Stomach (tissue), 9 donors: ENCODE measurements around the gene CAVIN1. TPM values are rescaled to one million over a fixed set of nuclear protein-coding genes. Genes with fewer than 3 reads are reported as not detected.
A peak's percentile ranks its signal among the peaks of the same experiment; 100 is the strongest.

Source experiments
- DNase-seq, 2 donors: peaks; one replicate each; pipeline versions ENCODE4 v3.0.0 to v3.0.0-alpha.2; 2013 to 2019
- H3K27ac ChIP-seq, 5 donors: fragments of 200-600 bp in 4 of 5; sonication (generic) in 4 of 5; one replicate each; pipeline ENCODE4 v1.5.1; 2013 to 2019; ENCODE audit warnings: mild to moderate bottlenecking in 1 of 5, moderate library complexity in 1 of 5
- H3K27me3 ChIP-seq, 3 donors: fragments of 200-600 bp; sonication (generic); one replicate each; pipeline ENCODE4 v1.5.1; 2017 to 2019; ENCODE audit warnings: mixed run types in 1 of 3
- H3K36me3 ChIP-seq, 4 donors: fragments of 200-600 bp; sonication (generic); 1 replicate in 3 of 4; 2 replicates in 1 of 4; pipeline ENCODE4 v1.5.1; 2016 to 2019
- H3K4me1 ChIP-seq, 4 donors: fragments of 200-600 bp; sonication (generic); one replicate each; pipeline ENCODE4 v1.5.1; 2016 to 2019
- H3K4me3 ChIP-seq, 4 donors: fragments of 200-600 bp; sonication (generic) in 3 of 4; one replicate each; pipeline ENCODE4 v1.5.1; 2016 to 2019; ENCODE audit warnings: mild to moderate bottlenecking in 1 of 4
- H3K9me3 ChIP-seq, 4 donors: fragments of 200-600 bp; sonication (generic); one replicate each; pipeline ENCODE4 v1.5.1; 2016 to 2019
- CTCF ChIP-seq, 7 experiments: fragments of 450-650 bp in 4 of 7; fragments of 200-600 bp in 3 of 7; sonication (generic) in 3 of 7; IDR thresholded peaks; one replicate each; pipeline ENCODE4 v1.5.1; 2016 to 2019; ENCODE audit warnings: antibody characterized with exemption in 7 of 7, control low read depth in 2 of 7, mild to moderate bottlenecking in 1 of 7
- EP300 ChIP-seq: sonication (generic); formaldehyde crosslinking; IDR thresholded peaks from one replicate; pipeline ENCODE4 v1.6.1; 2017; ENCODE audit warnings: antibody characterized with exemption
- POLR2A ChIP-seq, 4 donors: fragments of 450-650 bp; IDR thresholded peaks; one replicate each; pipeline ENCODE4 v1.6.1; 2016; ENCODE audit warnings: antibody characterized with exemption in 4 of 4, control low read depth in 2 of 4, mild to moderate bottlenecking in 1 of 4, moderate library complexity in 1 of 4
- POLR2AphosphoS5 ChIP-seq, 3 donors: sonication (generic); formaldehyde crosslinking; IDR thresholded peaks; one replicate each; pipeline ENCODE4 v1.6.1; 2016; ENCODE audit warnings: antibody characterized with exemption in 3 of 3
- whole genome bisulfite sequencing, 5 donors: extraction: QIAGEN DNeasy Blood & Tissue Kit in 3 of 5; methylation state at CpG; one replicate each; pipeline versions ENCODE4 v1.1.5 to v1.1.7; 2013 to 2018; 5-methylcytosine and 5-hydroxymethylcytosine counted together
- intact Hi-C: fragments of 100-400 bp; cut with DNase I; formaldehyde crosslinking; loops from one replicate; pipeline ENCODE4 v1.15.1; 2023; ENCODE audit warnings: low total_unique reads
- polyA plus RNA-seq, 3 donors: library from polyadenylated mRNA; stranded (reverse); fragments of 200-250 nt; gene quantifications; one replicate each; pipeline ENCODE4 v1.2.3, GENCODE V29; 2013
- total RNA-seq, 5 donors: library from RNA; depleted of rRNA; stranded (reverse); fragments of >200 nt; gene quantifications; one replicate each; pipeline versions ENCODE4 v1.1.0 to v1.2.3, GENCODE V29; 2014 to 2016
- donor health status: healthy with polysubstance abuse.
- donor health status: Bipolar disorder and iron deficiency.
- donor health status: healthy.

The CAVIN1 gene
- total and polyA plus RNA-seq, 8 donors: 61.2 to 244 (median 102) TPM

GRCh38 chr17:42460371-42460770, 37.3 kb upstream of the CAVIN1 start:
- no peak for DNase-seq
- peaks cover 5 to 45% (median 40%) of the 10 kb centered on the region in 4 donors for H3K36me3 ChIP-seq
- intact Hi-C loops: no loop called here
- TF ChIP-seq POLR2AphosphoS5 (IDR thresholded peaks at IDR 0.05) (no peak), CTCF (IDR thresholded peaks at IDR 0.05) (no peak), EP300 (no peak), POLR2A (IDR thresholded peaks at IDR 0.05) (no peak)
- H3K4me3 ChIP-seq: peak overlapping the region; percentile 62 to 76 (median 70)
- no peaks in the 10 kb centered on the region for H3K27me3 ChIP-seq
- H3K27ac ChIP-seq: peak overlapping the region in 4 of 5 donors; percentile 95 to 97 (median 96)
- H3K9me3 ChIP-seq: no peaks in the 10 kb centered on the region
- peaks cover 21 to 81% (median 52%) of the 10 kb centered on the region in 4 donors for H3K4me1 ChIP-seq
- WGBS, 5 donors: 68 to 94% (median 79%) methylated on average over 1 of the region's 1 CpG

- H3K27ac ChIP-seq: peak overlapping the region; percentile 95 to 97 (median 96)
- WGBS, 5 donors: 6 to 8% (median 7%) methylated on average over 6 of the region's 6 CpGs
These were observed 36.8 kb upstream of the CAVIN1 start for GRCh38 chr17:42459801-42460281.

GRCh38 chr17:42459256-42459800, 36.3 kb upstream of the CAVIN1 start:
- peak; percentile 40 to 81 for DNase-seq
- peak in 1 of 7 experiments; percentile 9 for TF ChIP-seq CTCF (IDR thresholded peaks at IDR 0.05)
- no peak for TF ChIP-seq POLR2A (IDR thresholded peaks at IDR 0.05)
- intact Hi-C loops: no loop called here
- Histone ChIP-seq H3K27ac (peak overlapping the region; percentile 95 to 97 (median 96)), H3K27me3 (no peaks in the 10 kb centered on the region), H3K36me3 (peaks cover 5 to 35% (median 30%) of the 10 kb centered on the region in 4 donors), H3K4me1 (peaks cover 21 to 77% (median 50%) of the 10 kb centered on the region in 4 donors), H3K9me3 (no peaks in the 10 kb centered on the region), H3K4me3 (peak overlapping the region; percentile 62 to 76 (median 70))
- WGBS, 5 donors: 3 to 8% (median 5%) methylated on average over 11 of the region's 11 CpGs

More at GRCh38 chr17:42459801-42460281, 36.8 kb upstream of the CAVIN1 start:
- H3K27me3 ChIP-seq: no peaks in the 10 kb centered on the region
- no peaks in the 10 kb centered on the region for H3K9me3 ChIP-seq
- peak in 1 of 2 donors; percentile 69 for DNase-seq
- H3K4me3 ChIP-seq: peak overlapping the region; percentile 62 to 76 (median 70)
- H3K4me1 ChIP-seq: peaks cover 21 to 81% (median 52%) of the 10 kb centered on the region in 4 donors
- TF ChIP-seq POLR2A (IDR thresholded peaks at IDR 0.05) (no peak), EP300 (no peak), POLR2AphosphoS5 (IDR thresholded peaks at IDR 0.05) (no peak), CTCF (IDR thresholded peaks at IDR 0.05) (no peak)
- intact Hi-C loops: no loop called here
- H3K36me3 ChIP-seq: peaks cover 5 to 40% (median 35%) of the 10 kb centered on the region in 4 donors

GRCh38 chr17:42458497-42459255, 35.6 kb upstream of the CAVIN1 start, which contains the start of gene ATP6V0A1:
TSS of gene ATP6V0A1 (plus strand) at chr17:42458878. CDS start at chr17:42460895, 2,017 bp downstream.
- no peaks in the 10 kb centered on the region for H3K9me3 ChIP-seq
- peak within 1 kb of the TSS; percentile 62 to 76 (median 70) for H3K4me3 ChIP-seq
- TF ChIP-seq POLR2AphosphoS5 (IDR thresholded peaks at IDR 0.05) (peak; percentile 76 to 94 (median 88)), POLR2A (IDR thresholded peaks at IDR 0.05) (peak in 2 of 4 donors; percentile 37 to 60), CTCF (IDR thresholded peaks at IDR 0.05) (no peak)
- intact Hi-C loops: no loop called here
- peaks cover 21 to 70% (median 46%) of the 10 kb centered on the region in 4 donors for H3K4me1 ChIP-seq
- WGBS, 5 donors: 0 to 2% (median 1%) methylated on average over 25 to 45 of the region's 45 CpGs
- peak within 1 kb of the TSS; percentile 95 to 97 (median 96) for H3K27ac ChIP-seq
- H3K36me3 ChIP-seq: peaks cover 5 to 28% (median 26%) of the 10 kb centered on the region in 4 donors
- no peaks in the 10 kb centered on the region for H3K27me3 ChIP-seq
- DNase-seq: peak; percentile 96 to 98
